ENCODE data around the gene INS. TPM values are rescaled to one million over a fixed set of nuclear protein-coding genes. Genes with fewer than 3 reads are reported as not detected.

The INS gene
- total RNA-seq, 1 donor from 2014 or later: not detected

GRCh38 chr11:2116680-2117079 lies 44.3 kb downstream of the INS start:
- H3K36me3 ChIP-seq: no peaks in the 10 kb centered on the region
- TF ChIP-seq CTCF (IDR thresholded peaks at IDR 0.05): no peak
- peaks cover 5% of the 10 kb centered on the region for H3K9me3 ChIP-seq
- ATAC-seq: no peak
- no peak for DNase-seq
- peaks cover 13% of the 10 kb centered on the region for H3K27me3 ChIP-seq (ENCODE audit: low read depth)
- no peaks in the 10 kb centered on the region for H3K4me1 ChIP-seq
- H3K27ac ChIP-seq: no peak overlapping the region
- intact Hi-C loops (cut with DNase I): no loop called here
- no peak overlapping the region for H3K4me3 ChIP-seq

GRCh38 chr11:2115308-2115707 lies 45.7 kb downstream of the INS start:
- peak in 1 of 2 donors; percentile 26 for ATAC-seq
- Histone ChIP-seq H3K27ac (no peak overlapping the region), H3K36me3 (no peaks in the 10 kb centered on the region), H3K4me1 (no peaks in the 10 kb centered on the region), H3K27me3 (ENCODE audit: low read depth) (peaks cover 6% of the 10 kb centered on the region), H3K9me3 (peaks cover 5% of the 10 kb centered on the region), H3K4me3 (no peak overlapping the region)
- intact Hi-C loops (cut with DNase I): no loop called here
- DNase-seq: peak; percentile 26
- no peak for TF ChIP-seq CTCF (IDR thresholded peaks at IDR 0.05)

- ATAC-seq (peak in 1 of 2 donors; percentile 36), DNase-seq (peak; percentile 28)
- Histone ChIP-seq H3K27me3 (ENCODE audit: low read depth) (peaks cover under 1% of the 10 kb centered on the region), H3K4me3 (no peak overlapping the region), H3K36me3 (no peaks in the 10 kb centered on the region), H3K9me3 (peaks cover 5% of the 10 kb centered on the region), H3K4me1 (no peaks in the 10 kb centered on the region), H3K27ac (no peak overlapping the region)
- no peak for TF ChIP-seq CTCF (IDR thresholded peaks at IDR 0.05)
- intact Hi-C loops (cut with DNase I): no loop called here
Observed at GRCh38 chr11:2114430-2115241, 46.4 kb downstream of the INS start.

GRCh38 chr11:2113776-2114175 lies 47.2 kb downstream of the INS start:
- ATAC-seq (no peak), DNase-seq (peak; percentile 33)
- Histone ChIP-seq H3K27ac (no peak overlapping the region), H3K4me3 (no peak overlapping the region), H3K9me3 (peaks cover 5% of the 10 kb centered on the region), H3K27me3 (ENCODE audit: low read depth) (peaks cover 5% of the 10 kb centered on the region), H3K4me1 (no peaks in the 10 kb centered on the region), H3K36me3 (no peaks in the 10 kb centered on the region)
- no peak for TF ChIP-seq CTCF (IDR thresholded peaks at IDR 0.05)
- intact Hi-C loops (cut with DNase I): no loop called here

GRCh38 chr11:2110521-2110920 lies 50.5 kb downstream of the INS start:
- Histone ChIP-seq H3K9me3 (no peaks in the 10 kb centered on the region), H3K27ac (no peak overlapping the region), H3K4me3 (no peak overlapping the region), H3K27me3 (ENCODE audit: low read depth) (peaks cover 5% of the 10 kb centered on the region), H3K4me1 (no peaks in the 10 kb centered on the region), H3K36me3 (no peaks in the 10 kb centered on the region)
- no peak for DNase-seq
- ATAC-seq: no peak
- TF ChIP-seq CTCF (IDR thresholded peaks at IDR 0.05): no peak
- intact Hi-C loops (cut with DNase I): no loop called here

Small RNAs within 50 kb of the gene (microRNA-seq; reads per million reads assigned to microRNA genes)
- gene MIR4686 (ENCODE audit: borderline number of aligned reads) (not detected), gene MIR483 (ENCODE audit: borderline number of aligned reads) (23.1 reads per million, percentile 29 among the genes with 10 or more reads in this experiment)

Other genes starting within 250 kb of the INS start
- 4.7 TPM for gene TNNT3, start 241.5 kb downstream of the INS start, total RNA-seq
- gene MRPL23, start 213.9 kb downstream of the INS start, total RNA-seq: 59.2 TPM
- 87.6 TPM for gene H19, start 163.4 kb downstream of the INS start, total RNA-seq
- gene IGF2, start 21.8 kb downstream of the INS start, total RNA-seq: 33.9 TPM
- not detected for gene TH, start 10.6 kb upstream of the INS start, total RNA-seq
- 1.7 TPM for gene ASCL2, start 109.4 kb upstream of the INS start, total RNA-seq
- gene C11orf21, start 140.7 kb upstream of the INS start, total RNA-seq: 12.1 TPM
- 12.5 TPM for gene TSPAN32, start 140.8 kb upstream of the INS start, total RNA-seq
- 850 TPM for gene CD81, start 216.1 kb upstream of the INS start, total RNA-seq
- gene TSSC4, start 239.5 kb upstream of the INS start, total RNA-seq: 38.8 TPM

Data from lower lobe of right lung (tissue), 2 donors.